Measurements from ENCODE around the gene FAM171A2.

The FAM171A2 gene

DNA sequence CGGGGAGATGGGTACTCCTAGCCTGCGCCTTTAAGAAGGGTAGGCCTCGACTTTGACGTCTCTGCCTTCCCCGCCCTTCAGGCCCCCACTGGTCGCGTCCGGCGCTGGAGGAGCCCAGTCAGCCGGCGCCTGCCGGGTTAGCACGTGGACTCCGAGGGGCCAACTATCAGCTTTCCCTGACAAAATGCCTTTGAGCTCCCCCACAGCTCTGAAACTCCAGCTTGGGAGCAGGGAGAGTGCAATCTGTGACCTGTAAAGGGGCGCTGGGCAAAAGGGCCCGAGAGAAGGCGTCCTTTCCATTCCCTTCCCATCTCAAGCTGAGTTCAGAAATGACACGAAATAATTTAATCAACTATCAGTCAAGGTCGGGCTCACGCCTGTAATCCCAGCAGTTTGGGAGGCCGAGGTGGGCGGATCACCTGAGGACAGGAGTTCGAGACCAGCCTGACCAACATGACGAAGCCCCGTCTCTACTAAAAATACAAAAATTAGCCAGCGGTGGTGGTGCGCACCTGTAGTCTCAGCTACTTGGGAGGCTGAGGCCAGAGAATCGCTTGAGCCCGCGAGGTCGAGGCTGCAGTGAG lies 36.7 kb downstream of the FAM171A2 start:
- TF ChIP-seq GATA2 (IDR thresholded peaks at IDR 0.05; ENCODE audit: low read depth, low read length), result no peak
- no peak for TF ChIP-seq GATA3 (IDR thresholded peaks at IDR 0.05; ENCODE audit: low read depth, low read length)

DNA sequence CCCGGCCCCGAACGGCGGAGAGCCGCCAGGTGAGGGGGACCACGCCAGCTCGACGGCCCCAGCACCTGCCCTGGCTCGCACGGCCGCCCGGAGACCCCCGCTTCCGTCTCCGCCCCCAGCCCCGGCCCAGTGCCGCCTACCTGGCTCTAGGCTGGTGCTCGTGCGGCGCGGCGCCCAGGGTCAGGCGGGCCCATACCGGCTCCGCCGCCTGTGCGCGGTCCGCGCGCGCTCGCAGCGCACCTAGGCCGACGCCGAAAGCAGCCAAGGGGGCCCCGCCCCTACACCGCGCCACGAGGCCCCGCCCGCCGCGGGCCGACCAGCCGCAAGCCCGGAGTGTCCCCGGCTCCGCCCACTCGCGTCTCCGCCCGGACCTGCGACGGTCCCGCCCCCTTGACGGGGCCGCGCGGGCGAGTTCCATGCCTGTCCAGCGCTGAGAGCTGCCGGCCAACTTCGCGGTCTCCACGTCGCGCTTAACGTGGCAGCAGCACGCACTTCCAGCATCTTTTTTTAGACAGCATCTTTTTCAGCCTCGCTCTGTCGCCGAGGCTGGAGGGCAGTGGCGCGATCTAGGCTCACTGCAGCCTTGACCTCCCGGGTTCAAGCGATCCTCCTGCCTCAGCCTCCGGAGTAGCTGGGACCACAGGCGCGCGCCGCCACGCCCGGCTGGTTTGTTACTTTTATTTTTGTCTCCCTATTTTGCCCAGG lies 38.9 kb downstream of the FAM171A2 start, which contains the start of gene SLC25A39:
SLC25A39 (minus strand) TSS at position 253 of the 705 bp plus-strand sequence. CDS start 1,261 bp downstream, outside the sequence.
- no peak for TF ChIP-seq GATA2 (IDR thresholded peaks at IDR 0.05; ENCODE audit: low read depth, low read length)
- TF ChIP-seq GATA3 (IDR thresholded peaks at IDR 0.05; ENCODE audit: low read depth, low read length), result no peak

DNA sequence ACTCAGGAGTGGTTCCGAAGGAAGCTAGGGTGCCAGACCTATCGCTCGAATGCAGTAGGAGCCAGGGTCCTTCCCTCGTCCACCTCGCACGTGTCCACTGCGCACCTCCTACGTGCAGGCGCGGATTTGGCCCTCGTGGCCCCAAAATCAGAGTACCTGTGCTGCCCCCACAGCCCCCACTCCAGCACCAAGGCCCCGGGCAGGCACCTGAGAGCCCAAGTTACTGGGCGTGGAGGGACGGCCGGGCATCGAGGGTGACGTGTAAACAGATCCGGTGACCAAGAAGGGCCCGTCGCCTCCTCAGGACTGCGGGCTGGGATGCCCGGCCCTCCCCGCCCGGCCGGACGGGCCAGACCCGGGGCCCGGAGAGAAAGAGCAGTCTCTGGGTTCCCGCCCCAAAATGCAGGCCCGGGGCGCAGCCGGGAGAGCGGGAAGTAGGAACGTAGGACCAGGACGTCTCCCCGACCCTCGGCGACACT lies 39.5 kb downstream of the FAM171A2 start:
- TF ChIP-seq GATA3 (IDR thresholded peaks at IDR 0.05; ENCODE audit: low read depth, low read length) (no peak), GATA2 (IDR thresholded peaks at IDR 0.05; ENCODE audit: low read depth, low read length) (no peak)

DNA sequence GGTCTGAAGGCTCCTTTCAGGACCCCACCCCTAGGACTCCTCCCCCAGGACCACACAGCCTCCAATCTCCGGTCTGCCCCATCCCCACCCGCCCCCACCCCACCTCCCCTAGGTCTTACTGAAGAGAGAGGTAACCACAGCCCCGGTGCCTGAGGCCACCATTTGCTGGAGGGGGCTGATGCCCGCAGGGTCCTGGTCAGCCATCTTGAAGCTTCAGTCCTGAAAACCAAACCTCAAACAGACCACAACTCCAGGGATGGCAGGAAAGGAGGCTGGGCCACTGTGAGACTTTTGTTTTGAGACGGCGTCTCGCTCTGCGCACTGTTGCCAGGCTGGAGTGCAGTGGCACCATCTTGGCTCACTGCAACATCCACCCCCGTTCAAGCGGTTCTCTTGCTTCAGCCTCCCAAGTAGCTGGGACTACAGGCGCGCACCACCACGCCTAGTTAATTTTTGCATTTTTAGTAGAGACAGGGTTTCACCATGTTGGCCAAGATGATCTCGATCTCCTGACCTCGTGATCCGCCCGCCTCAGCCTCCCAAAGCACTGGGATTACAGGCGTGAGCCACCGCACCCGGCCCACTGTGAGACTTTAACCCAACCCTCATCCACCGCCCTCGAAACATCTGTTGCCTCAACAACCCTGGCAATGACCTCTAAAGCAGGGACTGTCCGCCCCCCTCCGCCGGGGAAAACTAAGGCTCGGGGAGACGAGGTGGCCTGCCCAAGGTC lies 40.1 kb downstream of the FAM171A2 start:
- TF ChIP-seq GATA3 (IDR thresholded peaks at IDR 0.05; ENCODE audit: low read depth, low read length) (no peak), GATA2 (IDR thresholded peaks at IDR 0.05; ENCODE audit: low read depth, low read length) (no peak)

DNA sequence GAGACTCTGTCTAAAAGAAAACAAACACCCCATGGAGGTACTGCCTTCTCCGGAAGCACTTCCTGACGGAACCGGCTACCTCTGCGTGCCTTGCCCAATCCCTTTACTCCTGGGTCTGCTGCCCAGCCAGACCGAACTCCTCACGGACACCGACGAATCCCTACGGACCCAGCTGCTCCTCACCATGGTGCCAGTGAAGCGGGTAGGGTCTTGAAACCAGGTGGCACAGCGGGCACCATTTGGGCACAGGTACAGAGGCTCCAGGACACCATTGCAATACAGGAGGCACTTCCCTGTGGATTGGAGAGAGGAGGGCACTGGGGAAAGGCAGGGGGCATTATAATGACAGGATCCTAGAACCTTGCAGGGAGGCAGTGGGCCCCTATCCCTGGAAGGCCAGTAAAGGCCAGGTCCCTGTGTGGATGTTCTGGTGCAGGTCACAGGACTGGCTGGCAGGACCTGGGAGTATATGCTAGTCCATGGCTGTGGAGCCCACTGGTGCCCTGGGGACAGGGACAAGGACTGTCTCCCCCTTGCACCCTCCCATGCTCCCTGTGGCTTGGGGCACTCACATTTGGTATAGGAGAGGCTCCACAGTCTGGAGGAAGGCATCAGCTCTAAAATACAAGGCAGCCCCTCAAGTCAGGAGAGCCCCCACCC lies 41.3 kb downstream of the FAM171A2 start:
- no peak for TF ChIP-seq GATA2 (IDR thresholded peaks at IDR 0.05; ENCODE audit: low read depth, low read length)
- TF ChIP-seq GATA3 (IDR thresholded peaks at IDR 0.05; ENCODE audit: low read depth, low read length), result no peak

DNA sequence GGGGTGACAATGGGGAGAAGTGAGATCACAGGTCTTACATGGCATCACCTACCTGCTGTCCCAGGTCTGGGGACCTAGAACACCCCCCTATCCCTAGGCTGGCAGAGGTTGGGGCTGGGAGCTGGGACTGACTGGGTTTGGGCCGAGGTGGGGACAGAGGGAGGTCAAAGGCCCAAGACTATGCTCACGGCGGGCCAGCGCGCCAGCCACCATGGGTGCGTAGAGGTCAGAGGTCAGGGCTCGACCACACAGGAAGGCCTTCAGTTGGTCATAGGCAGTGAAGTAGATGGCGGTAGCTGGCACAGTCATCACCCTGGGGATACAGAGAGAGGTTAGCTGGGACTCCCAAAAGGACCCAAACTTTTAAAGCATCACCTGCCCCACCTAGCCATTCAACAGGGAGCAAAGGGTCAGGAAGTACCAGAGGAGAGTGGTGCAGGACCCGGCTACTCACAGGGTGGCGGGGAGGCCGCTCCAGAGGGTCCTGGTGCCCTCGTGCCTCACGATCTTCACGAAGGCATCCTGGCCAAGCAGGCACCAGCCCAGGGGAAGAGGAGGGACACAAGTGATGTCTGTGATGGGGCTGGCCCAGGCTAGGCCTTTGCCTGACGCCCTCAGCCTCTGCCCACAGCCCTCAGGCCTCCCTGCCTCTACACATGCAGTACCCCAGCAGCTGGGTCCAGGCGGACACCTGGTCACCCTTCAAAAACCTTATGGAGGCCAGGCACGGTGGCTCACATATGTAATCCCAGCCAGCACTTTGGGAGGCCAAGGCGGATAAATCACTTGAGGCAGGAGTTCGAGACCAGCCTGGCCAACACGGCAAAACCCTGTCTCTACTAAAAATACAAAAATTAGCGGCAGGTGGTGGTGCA lies 42.2 kb downstream of the FAM171A2 start:
- TF ChIP-seq GATA2 (IDR thresholded peaks at IDR 0.05; ENCODE audit: low read depth, low read length) (no peak), GATA3 (IDR thresholded peaks at IDR 0.05; ENCODE audit: low read depth, low read length) (no peak)

DNA sequence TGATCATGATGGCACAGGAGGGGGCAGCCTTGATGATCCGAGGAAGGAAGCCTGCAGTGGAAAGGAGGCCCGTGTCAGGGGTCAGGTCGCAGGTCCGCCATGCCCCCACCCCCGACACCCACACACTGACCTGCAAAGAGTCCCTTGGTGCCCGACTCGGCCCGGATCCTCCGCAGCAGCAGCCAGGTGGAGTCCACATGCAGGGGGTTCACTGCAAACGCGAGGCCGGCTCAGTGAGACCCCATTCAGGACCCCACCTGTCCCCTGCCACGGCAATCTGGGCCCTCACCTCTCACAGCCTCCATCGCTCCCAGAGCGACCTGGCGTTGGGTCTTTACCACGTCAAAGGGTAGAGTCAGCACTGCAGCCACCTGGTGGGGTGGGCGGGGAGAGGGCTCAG lies 43.6 kb downstream of the FAM171A2 start:
- TF ChIP-seq GATA3 (IDR thresholded peaks at IDR 0.05; ENCODE audit: low read depth, low read length), result no peak
- no peak for TF ChIP-seq GATA2 (IDR thresholded peaks at IDR 0.05; ENCODE audit: low read depth, low read length)

DNA sequence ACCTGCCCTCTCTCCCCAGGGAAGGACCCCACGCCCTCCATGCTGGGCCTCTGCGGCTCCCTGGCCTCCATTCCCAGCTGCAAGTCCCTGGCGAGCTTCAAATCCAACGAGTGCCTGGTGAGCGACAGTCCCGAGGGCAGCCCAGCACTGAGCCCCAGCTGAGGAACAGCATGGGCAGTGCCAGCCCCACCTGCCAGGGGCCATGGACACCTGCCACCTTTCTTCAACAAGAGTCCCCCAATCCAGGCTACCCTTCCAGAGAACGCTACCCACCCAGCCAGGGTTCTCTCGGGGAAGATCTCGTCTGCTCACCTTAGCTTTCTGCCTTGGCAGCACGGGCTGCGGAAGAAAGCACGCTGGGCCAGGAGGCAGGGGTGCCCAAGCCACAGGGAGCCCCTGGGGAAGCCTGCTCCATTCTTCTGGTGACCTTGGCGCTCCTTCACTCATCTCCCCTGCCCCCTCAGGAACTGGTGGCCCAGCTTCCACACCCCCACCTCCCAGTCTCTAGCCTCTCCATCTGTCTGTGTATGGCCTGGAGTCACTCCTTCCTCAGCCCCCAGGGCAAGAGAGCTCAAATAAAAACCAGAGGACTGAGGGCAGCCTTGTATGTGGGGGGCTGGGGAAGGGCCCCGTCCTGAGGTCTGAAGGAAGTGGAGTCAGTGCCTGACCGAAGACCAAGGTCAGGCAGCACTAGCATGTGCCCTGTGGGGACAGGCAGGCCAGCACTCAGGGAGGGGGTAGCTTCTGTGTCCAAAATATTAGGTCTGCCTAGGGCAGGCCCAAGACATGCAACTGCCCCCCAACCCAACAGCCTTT lies 45.4 kb downstream of the FAM171A2 start:
- TF ChIP-seq GATA2 (IDR thresholded peaks at IDR 0.05; ENCODE audit: low read depth, low read length) (no peak), GATA3 (IDR thresholded peaks at IDR 0.05; ENCODE audit: low read depth, low read length) (no peak)

DNA sequence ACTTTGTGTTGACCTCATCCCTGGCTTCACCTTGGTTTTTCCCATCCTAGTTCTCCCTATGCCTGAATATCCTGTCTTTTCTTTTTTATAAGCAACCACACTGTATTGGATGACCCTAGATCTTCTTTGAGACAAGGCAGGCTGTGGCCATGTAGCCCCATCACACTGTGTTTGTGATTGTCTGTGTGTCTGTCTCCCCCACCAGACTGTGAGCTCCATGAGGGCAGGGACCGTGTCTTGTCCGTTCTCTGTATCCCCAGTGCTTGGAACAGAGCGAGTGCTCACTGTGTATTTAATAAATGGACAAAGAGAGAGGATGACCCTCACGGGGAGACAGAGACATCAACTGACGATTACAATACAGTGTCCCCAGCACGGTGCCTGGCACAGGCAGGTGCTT lies 46.1 kb downstream of the FAM171A2 start:
- TF ChIP-seq GATA3 (IDR thresholded peaks at IDR 0.05; ENCODE audit: low read depth, low read length) (no peak), GATA2 (IDR thresholded peaks at IDR 0.05; ENCODE audit: low read depth, low read length) (no peak)

DNA sequence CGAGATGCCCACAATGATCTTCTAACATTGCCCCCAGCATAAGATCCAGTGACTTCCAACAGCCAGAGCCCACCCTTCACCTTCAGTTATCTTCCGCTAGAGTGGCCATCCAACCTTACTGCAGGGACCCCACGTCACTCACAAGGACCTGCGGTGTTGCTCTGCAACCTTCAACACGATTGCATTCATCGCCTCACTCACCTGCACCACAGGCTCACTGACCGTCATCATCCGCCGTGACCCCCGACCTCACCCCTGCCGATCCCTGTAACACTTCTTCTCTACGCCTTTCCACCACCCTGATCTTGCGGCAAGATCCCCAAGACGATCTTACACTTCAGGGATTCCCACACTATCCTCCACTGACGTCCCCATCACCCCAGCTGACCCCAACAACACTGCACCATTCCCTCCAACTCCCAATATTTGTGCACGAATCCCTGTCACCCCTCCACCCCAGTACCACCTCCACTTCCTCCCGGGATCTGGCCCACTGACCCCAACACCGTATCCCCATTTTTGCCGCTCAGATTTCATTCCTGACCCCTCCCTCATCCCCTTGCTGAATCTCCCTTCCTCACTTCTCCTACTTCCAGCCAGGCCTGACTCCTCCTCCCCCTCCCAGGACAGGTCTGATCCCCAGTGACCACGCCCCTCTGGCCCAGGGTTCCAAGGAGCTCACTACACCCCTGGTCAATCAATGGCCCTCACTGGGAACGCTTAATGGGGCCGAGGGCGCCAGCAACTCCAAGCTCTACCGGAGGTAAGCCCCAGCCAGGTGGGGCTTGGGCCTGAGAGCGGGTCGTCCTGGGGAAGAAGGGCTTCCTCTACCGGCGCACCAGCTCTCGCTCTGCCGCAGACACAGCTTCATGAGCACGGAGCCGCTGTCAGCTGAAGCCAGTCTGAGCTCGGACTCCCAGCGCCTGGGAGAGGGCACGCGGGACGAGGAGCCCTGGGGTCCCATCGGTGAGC lies 47.6 kb downstream of the FAM171A2 start:
- TF ChIP-seq GATA3 (IDR thresholded peaks at IDR 0.05; ENCODE audit: low read depth, low read length) (no peak), GATA2 (IDR thresholded peaks at IDR 0.05; ENCODE audit: low read depth, low read length) (no peak)

DNA sequence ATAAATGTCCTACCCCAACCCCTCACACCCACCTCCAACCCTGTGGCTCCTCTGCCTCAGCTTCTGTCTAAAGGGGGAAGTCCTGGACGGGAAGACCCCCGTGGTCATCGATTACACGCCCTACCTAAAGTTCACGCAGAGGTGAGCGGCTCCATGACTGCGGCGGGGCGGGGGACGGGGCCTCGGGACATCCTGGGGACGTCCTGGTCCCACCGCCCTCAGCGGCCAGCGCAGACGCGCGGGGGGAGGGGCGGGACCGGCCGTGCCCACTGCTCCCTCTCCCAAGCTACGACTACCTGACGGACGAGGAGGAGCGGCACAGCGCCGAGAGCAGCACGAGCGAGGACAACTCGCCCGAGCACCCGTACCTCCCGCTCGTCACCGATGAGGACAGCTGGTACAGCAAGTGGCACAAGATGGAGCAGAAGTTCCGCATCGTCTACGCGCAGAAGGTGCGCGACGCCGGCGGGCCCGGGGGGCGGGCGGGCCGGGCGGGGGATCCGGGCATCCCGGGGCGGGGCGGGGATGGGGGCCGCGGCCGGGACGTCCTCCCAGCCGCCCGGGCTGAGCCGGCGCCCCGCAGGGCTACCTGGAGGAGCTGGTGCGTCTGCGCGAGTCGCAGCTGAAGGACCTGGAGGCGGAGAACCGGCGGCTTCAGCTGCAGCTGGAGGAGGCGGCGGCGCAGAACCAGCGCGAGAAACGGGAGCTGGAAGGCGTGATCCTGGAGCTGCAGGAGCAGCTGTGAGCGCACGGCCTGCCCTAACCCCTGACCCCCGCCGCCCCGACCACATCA lies 48.6 kb downstream of the FAM171A2 start:
- no peak for TF ChIP-seq GATA2 (IDR thresholded peaks at IDR 0.05; ENCODE audit: low read depth, low read length)

All from SH-SY5Y (cell line).